Common myeloid progenitor, CD34-positive (primary cell): ENCODE measurements around the gene NFE2.
"Not testable (repeated sequence)": the region's sequence is repeated elsewhere in the genome, so short reads cannot be mapped to it uniquely, and the experiment has no call there.

Experiments used
- CTCF ChIA-PET: fragments of 350-600 bp; sonication (Branson Sonifier 250); formaldehyde crosslinking; loops from one replicate; lab custom pipeline; 2021; ENCODE audit warnings: antibody characterized with exemption; lab: Charles Lee
- POLR2A ChIA-PET: fragments of 350-600 bp; sonication (Branson Sonifier 250); formaldehyde crosslinking; loops from one replicate; lab custom pipeline; 2021; ENCODE audit warnings: antibody characterized with exemption; lab: Charles Lee
- DNase-seq, 3 donors: peaks; one replicate each; pipeline versions ENCODE4 v3.0.0 to v3.0.0-alpha.2; 2013
- H3K27ac ChIP-seq, 2 experiments: 1 replicate in 1 of 2; 2 replicates in 1 of 2; pipeline ENCODE4 v1.7.0; 2013; ENCODE audit warnings: inconsistent platforms in 2 of 2, low read length in 2 of 2, mild to moderate bottlenecking in 2 of 2, low read depth in 1 of 2, moderate library complexity in 1 of 2; ENCODE audit not compliant: severe bottlenecking in 2 of 2, insufficient read depth in 1 of 2, poor library complexity in 1 of 2
- H3K27me3 ChIP-seq, 5 experiments: replicated peaks in 2 of 5; 1 replicate in 3 of 5; 2 replicates in 2 of 5; pipeline versions ENCODE4 v1.6.1 to v1.7.0; 2013; ENCODE audit warnings: low read length in 4 of 5, mild to moderate bottlenecking in 2 of 5, moderate library complexity in 2 of 5, inconsistent platforms in 1 of 5; ENCODE audit not compliant: insufficient read depth in 5 of 5, control insufficient read depth in 4 of 5
- H3K36me3 ChIP-seq, 4 experiments: 1 replicate in 2 of 4; 2 replicates in 2 of 4; pipeline versions ENCODE4 v1.6.1 to v1.7.0; 2013; ENCODE audit warnings: low read length in 3 of 4, control low read depth in 1 of 4, mild to moderate bottlenecking in 1 of 4; ENCODE audit not compliant: control insufficient read depth in 4 of 4, insufficient read depth in 4 of 4
- H3K4me1 ChIP-seq, 4 experiments: 1 replicate in 3 of 4; 2 replicates in 1 of 4; pipeline versions ENCODE4 v1.6.1 to v1.7.1; 2013; ENCODE audit warnings: low read length in 3 of 4, mild to moderate bottlenecking in 3 of 4, control low read depth in 1 of 4, inconsistent platforms in 1 of 4, moderate library complexity in 1 of 4; ENCODE audit not compliant: control insufficient read depth in 4 of 4, insufficient read depth in 4 of 4; ENCODE audit errors: control extremely low read depth in 1 of 4
- H3K4me3 ChIP-seq, 7 experiments: 1 replicate in 4 of 7; 2 replicates in 3 of 7; pipeline versions ENCODE4 v1.5.1 to v1.7.0; 2013; ENCODE audit warnings: mild to moderate bottlenecking in 7 of 7, low read length in 6 of 7, moderate library complexity in 6 of 7, inconsistent platforms in 2 of 7, low read depth in 2 of 7, control low read depth in 1 of 7; ENCODE audit not compliant: insufficient read depth in 4 of 7, control insufficient read depth in 1 of 7; ENCODE audit errors: extremely low read depth in 1 of 7
- H3K9me3 ChIP-seq, 5 experiments: 1 replicate in 4 of 5; 2 replicates in 1 of 5; pipeline versions ENCODE4 v1.6.1 to v1.7.1; 2013; ENCODE audit warnings: low read length in 4 of 5, mild to moderate bottlenecking in 2 of 5, inconsistent platforms in 1 of 5, low read depth in 1 of 5, moderate library complexity in 1 of 5; ENCODE audit not compliant: control insufficient read depth in 4 of 5, insufficient read depth in 2 of 5; ENCODE audit errors: control extremely low read depth in 1 of 5
- WGBS: methylation state at CpG from one replicate; pipeline ENCODE4 v1.1.5; 2013; ENCODE audit not compliant: insufficient coverage; 5-methylcytosine and 5-hydroxymethylcytosine counted together

Gene NFE2

DNA sequence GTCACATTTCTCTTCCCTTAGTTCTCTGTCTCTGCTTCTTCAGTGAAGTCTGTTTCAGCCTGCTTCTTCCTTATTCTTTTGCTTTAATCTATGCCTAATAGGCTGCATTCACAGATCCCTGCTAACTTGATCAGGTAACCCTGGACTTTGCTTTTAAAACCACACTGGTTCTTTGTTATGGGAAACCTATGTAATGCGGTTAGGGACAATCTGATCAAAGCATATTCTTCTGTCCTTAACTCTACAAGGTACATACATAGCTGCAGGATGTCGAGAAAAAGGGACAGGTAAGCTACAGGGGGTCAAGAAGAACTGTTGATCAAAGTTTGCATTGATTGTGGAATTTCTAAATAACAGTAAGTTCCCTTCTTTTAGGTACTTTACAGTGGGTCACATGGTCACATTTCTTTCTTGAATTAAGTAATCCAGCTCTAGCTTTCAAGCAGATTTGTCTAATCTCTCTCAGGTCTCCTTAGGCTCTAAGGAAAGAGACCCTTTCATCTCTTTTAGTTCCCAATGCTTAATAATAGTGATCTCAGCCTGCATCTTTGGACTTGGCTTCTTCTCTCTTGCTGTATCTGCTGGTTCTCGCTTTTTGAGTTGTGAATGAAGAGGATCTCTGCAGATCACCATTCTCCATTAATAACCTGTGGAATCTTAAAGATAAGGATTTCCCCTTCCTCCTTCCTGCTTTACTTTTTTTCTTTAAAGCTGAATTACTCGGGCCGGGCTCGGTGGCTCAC is 28.0 kb upstream of the NFE2 start:
- Histone ChIP-seq H3K27me3 (no peaks in the 10 kb centered on the region), H3K9me3 (no peaks in the 10 kb centered on the region), H3K27ac (peak overlapping the region in 1 of 2 experiments; percentile 31), H3K36me3 (peaks cover 0 to 8% (median 4%) of the 10 kb centered on the region in 4 experiments), H3K4me3 (no peak overlapping the region), H3K4me1 (peaks cover 10 to 24% (median 19%) of the 10 kb centered on the region in 4 experiments)
- POLR2A ChIA-PET, result interaction anchor here (0.6 to 0.7 kb wide), 2 partner anchors 29 to 123 kb away, joined by 4 to 7 read pairs; no protein-coding TSS in a partner anchor
- no peak for DNase-seq
- WGBS, result 94% methylated on average over 5 of the region's 6 CpGs
- CTCF ChIA-PET, result interaction anchor here (0.8 to 36.2 kb wide), 5 partner anchors 8 to 57 kb away, joined by 3 to 890 read pairs (median 31); partner anchors contain the start of gene NFE2

- peaks cover 7 to 26% (median 20%) of the 10 kb centered on the region in 4 experiments for H3K4me1 ChIP-seq
- not testable (repeated sequence) for DNase-seq, H3K27me3 ChIP-seq, H3K9me3 ChIP-seq, H3K36me3 ChIP-seq
- ChIA-PET CTCF (interaction anchor here (0.6 to 36.2 kb wide), 20 partner anchors 9 to 104 kb away, joined by 3 to 890 read pairs (median 4); partner anchors contain the start of genes HNRNPA1, NFE2 and ZNF385A), POLR2A (interaction anchor here (1.0 to 2.8 kb wide), 8 partner anchors 10 to 45 kb away, joined by 4 to 17 read pairs (median 8); partner anchors contain the start of genes CBX5, HNRNPA1 and NFE2)
- 78% methylated on average over 4 of the region's 22 CpGs for WGBS
- peak overlapping the region; percentile 38 to 99 (median 91) for H3K4me3 ChIP-seq
- peak overlapping the region; percentile 83 to 94 for H3K27ac ChIP-seq
These were observed 24.8 kb upstream of the NFE2 start for GRCh38 chr12:54325442-54326109.

GRCh38 chr12:54324617-54325441 is 24.0 kb upstream of the NFE2 start, which contains the start of gene COPZ1:
TSS of gene COPZ1 (plus strand) at chr12:54325131. CDS start at chr12:54325164, 33 bp downstream.
- WGBS, result 0% methylated on average over 25 of the region's 34 CpGs

DNA sequence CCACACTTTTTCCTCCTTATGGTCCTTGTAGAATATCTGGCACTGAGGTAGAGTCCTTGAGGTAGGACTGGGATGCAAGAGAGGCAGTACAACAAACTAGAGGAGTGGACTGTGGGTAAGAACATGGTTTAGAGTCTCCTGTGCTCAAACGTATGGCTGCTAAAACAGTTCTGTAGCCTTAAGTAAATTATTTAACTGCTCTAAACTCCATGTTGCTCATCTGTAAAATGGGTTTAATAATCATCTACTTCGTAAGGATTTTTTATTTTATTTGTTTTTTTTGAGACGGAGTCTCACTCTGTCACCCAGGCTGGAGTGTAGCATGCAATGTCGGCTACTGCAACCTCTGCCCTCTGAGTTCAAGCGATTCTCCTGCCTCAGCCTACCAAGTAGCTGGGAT is 20.5 kb upstream of the NFE2 start:
- Histone ChIP-seq H3K36me3 (no peaks in the 10 kb centered on the region), H3K27me3 (no peaks in the 10 kb centered on the region), H3K4me3 (no peak overlapping the region), H3K27ac (no peak overlapping the region), H3K9me3 (no peaks in the 10 kb centered on the region), H3K4me1 (peaks cover 6 to 23% (median 18%) of the 10 kb centered on the region in 4 experiments)
- no peak for DNase-seq
- WGBS, result 100% methylated on average over 2 of the region's 5 CpGs
- ChIA-PET POLR2A (interaction anchor here (0.6 to 1.3 kb wide), 3 partner anchors 23 to 41 kb away, joined by 3 to 5 read pairs (median 4); partner anchors contain the start of gene HNRNPA1), CTCF (interaction anchor here (1.5 to 36.2 kb wide), 6 partner anchors 13 to 70 kb away, joined by 3 to 890 read pairs (median 26); partner anchors contain the start of gene NFE2)

More at GRCh38 chr12:54324617-54325441, 24.0 kb upstream of the NFE2 start, which contains the start of gene COPZ1:
- Histone ChIP-seq H3K27me3 (no peaks in the 10 kb centered on the region), H3K4me3 (peak within 1 kb of the TSS; percentile 38 to 99 (median 91)), H3K27ac (peak within 1 kb of the TSS; percentile 83 to 94), H3K9me3 (no peaks in the 10 kb centered on the region), H3K4me1 (peaks cover 6 to 23% (median 18%) of the 10 kb centered on the region in 4 experiments), H3K36me3 (peaks cover 0 to 7% (median under 1%) of the 10 kb centered on the region in 4 experiments)
- DNase-seq, result peak; percentile 99 to 100 (median 100)
- ChIA-PET CTCF (interaction anchor here (0.6 to 36.2 kb wide), 25 partner anchors 10 to 103 kb away, joined by 3 to 890 read pairs (median 4); partner anchors contain the start of genes HNRNPA1, NFE2 and ZNF385A), POLR2A (interaction anchor here (1.0 to 2.8 kb wide), 8 partner anchors 10 to 44 kb away, joined by 4 to 17 read pairs (median 8); partner anchors contain the start of genes CBX5, HNRNPA1 and NFE2)

GRCh38 chr12:54312309-54312708 is 11.5 kb upstream of the NFE2 start:
- not testable (repeated sequence) for DNase-seq, H3K27ac ChIP-seq, H3K36me3 ChIP-seq, H3K9me3 ChIP-seq, H3K27me3 ChIP-seq, H3K4me3 ChIP-seq
- CTCF ChIA-PET, result interaction anchor here (0.6 to 36.2 kb wide), 5 partner anchors 11 to 127 kb away, joined by 3 to 890 read pairs (median 3); partner anchors contain the start of genes COPZ1 and NFE2
- H3K4me1 ChIP-seq, result peaks cover 2 to 25% (median 15%) of the 10 kb centered on the region in 4 experiments
- 90% methylated on average over 4 of the region's 7 CpGs for WGBS
- POLR2A ChIA-PET, result interaction anchor here (0.6 kb wide), 1 partner anchor 14 kb away, joined by 6 read pairs; no protein-coding TSS in a partner anchor

DNA sequence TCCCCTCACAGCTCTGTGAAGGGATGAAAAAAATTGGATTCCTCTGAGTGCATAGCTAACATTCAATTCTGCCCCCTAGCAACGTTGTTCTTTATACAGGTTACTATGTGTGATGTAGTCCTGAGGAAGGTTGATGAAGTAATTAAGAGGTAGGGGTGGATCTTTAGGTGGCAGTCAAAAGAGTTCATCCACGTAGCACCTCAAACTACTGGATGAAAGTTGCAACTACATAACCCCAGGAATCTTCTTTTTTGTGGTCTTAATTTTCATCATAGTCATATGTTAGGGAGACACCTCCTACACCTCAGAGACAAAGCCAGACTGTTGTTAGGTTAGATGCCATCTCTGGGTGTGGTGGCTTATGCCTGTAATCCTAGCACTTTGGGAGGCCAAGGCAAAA is 10.2 kb upstream of the NFE2 start:
- WGBS, result 0% methylated on average over 1 of the region's 2 CpGs
- POLR2A ChIA-PET, result no interaction called here
- Histone ChIP-seq H3K9me3 (no peaks in the 10 kb centered on the region), H3K4me1 (peaks cover 11 to 37% (median 27%) of the 10 kb centered on the region in 4 experiments), H3K27ac (peak overlapping the region in 1 of 2 experiments; percentile 34), H3K36me3 (no peaks in the 10 kb centered on the region), H3K4me3 (no peak overlapping the region), H3K27me3 (no peaks in the 10 kb centered on the region)
- DNase-seq, result peak in 2 of 3 donors; percentile 65 to 74
- CTCF ChIA-PET, result interaction anchor here (1.2 to 36.2 kb wide), 5 partner anchors 12 to 26 kb away, joined by 3 to 890 read pairs (median 4); partner anchors contain the start of genes COPZ1 and NFE2
